Measurements from ENCODE around the gene ANKRD33. TPM values are rescaled to one million over a fixed set of nuclear protein-coding genes. Genes with fewer than 3 reads are reported as not detected.

ANKRD33 gene
- total RNA-seq, 1 donor from 2014 or later = not detected

- Histone ChIP-seq H3K27ac (replicated peaks) (peak within 1 kb of the TSS; percentile 80), H3K9me3 (replicated peaks) (no peaks in the 10 kb centered on the region), H3K36me3 (no peaks in the 10 kb centered on the region), H3K4me3 (peak within 1 kb of the TSS; percentile 75), H3K27me3 (ENCODE audit: low read depth) (peaks cover 59% of the 10 kb centered on the region), H3K4me1 (peaks cover 58% of the 10 kb centered on the region)
- intact Hi-C loops (cut with micrococcal nuclease) = no loop called here
- no peak for DNase-seq
- TF ChIP-seq, protein P1, sequence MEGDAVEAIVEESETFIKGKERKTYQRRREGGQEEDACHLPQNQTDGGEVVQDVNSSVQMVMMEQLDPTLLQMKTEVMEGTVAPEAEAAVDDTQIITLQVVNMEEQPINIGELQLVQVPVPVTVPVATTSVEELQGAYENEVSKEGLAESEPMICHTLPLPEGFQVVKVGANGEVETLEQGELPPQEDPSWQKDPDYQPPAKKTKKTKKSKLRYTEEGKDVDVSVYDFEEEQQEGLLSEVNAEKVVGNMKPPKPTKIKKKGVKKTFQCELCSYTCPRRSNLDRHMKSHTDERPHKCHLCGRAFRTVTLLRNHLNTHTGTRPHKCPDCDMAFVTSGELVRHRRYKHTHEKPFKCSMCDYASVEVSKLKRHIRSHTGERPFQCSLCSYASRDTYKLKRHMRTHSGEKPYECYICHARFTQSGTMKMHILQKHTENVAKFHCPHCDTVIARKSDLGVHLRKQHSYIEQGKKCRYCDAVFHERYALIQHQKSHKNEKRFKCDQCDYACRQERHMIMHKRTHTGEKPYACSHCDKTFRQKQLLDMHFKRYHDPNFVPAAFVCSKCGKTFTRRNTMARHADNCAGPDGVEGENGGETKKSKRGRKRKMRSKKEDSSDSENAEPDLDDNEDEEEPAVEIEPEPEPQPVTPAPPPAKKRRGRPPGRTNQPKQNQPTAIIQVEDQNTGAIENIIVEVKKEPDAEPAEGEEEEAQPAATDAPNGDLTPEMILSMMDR (IDR thresholded peaks at IDR 0.05; ENCODE audit: borderline replicate concordance) = no peak
These were observed 39.6 kb upstream of the ANKRD33 start, which contains the start of gene FIGNL2 for GRCh38 chr12:51848326-51848727. FIGNL2 (minus strand) TSS chr12:51848718; CDS start chr12:51822413, 26,305 bp downstream.

DNA sequence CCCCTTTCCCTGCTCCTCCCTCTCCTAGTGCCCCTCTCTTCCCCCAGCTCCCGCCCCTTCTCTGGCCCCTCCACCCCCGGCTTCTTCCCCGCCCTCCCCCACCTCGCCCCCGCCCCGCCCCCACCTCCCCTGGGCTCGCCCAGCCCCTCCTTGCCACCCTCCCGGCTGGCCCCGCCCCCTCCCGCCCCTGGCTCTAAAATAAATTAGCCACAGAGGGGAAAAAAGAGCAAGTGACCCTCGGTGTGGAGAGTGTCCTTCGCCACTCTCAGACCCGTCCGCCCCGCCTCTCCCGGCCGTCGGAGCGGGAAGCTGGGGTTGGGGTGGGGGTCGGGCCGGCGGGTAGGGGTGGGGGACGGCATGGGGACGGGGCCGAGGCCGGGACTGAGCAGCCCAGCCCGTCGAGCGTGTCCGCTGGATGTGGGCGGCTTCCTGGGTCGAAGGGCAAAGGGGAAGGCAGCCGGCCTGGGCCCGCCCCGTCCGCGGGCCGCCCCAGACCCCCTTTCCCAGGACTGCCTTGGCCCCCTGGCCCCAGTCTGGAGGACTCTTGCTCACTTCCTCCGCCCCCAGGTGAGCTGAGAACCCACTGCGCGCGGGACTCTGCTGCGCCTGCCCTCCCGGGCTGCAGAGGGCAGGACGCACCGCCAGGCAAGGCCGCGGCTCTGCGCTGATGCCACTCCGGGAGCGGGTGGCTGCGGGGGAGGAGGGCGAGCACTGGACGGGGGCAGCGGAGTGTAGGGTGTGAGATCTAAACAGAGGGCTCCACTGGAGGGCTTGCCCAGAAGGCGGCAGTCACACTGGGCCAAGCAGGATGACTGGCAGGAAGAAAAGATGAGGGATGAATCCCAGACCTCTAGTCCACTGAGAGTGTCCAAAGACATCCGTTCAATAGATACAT, 38.8 kb upstream of the ANKRD33 start:
- intact Hi-C loops (cut with micrococcal nuclease) = no loop called here
- TF ChIP-seq, protein P1 (IDR thresholded peaks at IDR 0.05; ENCODE audit: borderline replicate concordance) = no peak

GRCh38 chr12:51850081-51850964, 37.6 kb upstream of the ANKRD33 start:
- no peak for DNase-seq
- peaks cover 58% of the 10 kb centered on the region for H3K4me1 ChIP-seq
- no peaks in the 10 kb centered on the region for H3K36me3 ChIP-seq
- peak overlapping the region; percentile 79 for H3K27ac ChIP-seq (replicated peaks)
- TF ChIP-seq, protein P1 (IDR thresholded peaks at IDR 0.05; ENCODE audit: borderline replicate concordance) = no peak
- H3K4me3 ChIP-seq = no peak overlapping the region
- intact Hi-C loops (cut with micrococcal nuclease) = no loop called here
- no peaks in the 10 kb centered on the region for H3K9me3 ChIP-seq (replicated peaks)
- H3K27me3 ChIP-seq (ENCODE audit: low read depth) = peaks cover 39% of the 10 kb centered on the region

More for the DNA sequence above, 38.8 kb upstream of the ANKRD33 start:
- H3K9me3 ChIP-seq (replicated peaks) = no peaks in the 10 kb centered on the region
- peaks cover 58% of the 10 kb centered on the region for H3K4me1 ChIP-seq
- no peak for DNase-seq
- peaks cover 51% of the 10 kb centered on the region for H3K27me3 ChIP-seq (ENCODE audit: low read depth)
- peak overlapping the region; percentile 80 for H3K27ac ChIP-seq (replicated peaks)
- H3K4me3 ChIP-seq = peak overlapping the region; percentile 75
- H3K36me3 ChIP-seq = no peaks in the 10 kb centered on the region

- no peak for DNase-seq
- intact Hi-C loops (cut with micrococcal nuclease) = no loop called here
- Histone ChIP-seq H3K9me3 (replicated peaks) (no peaks in the 10 kb centered on the region), H3K27ac (replicated peaks) (peak overlapping the region; percentile 79), H3K27me3 (ENCODE audit: low read depth) (peaks cover 38% of the 10 kb centered on the region), H3K4me1 (peaks cover 64% of the 10 kb centered on the region), H3K4me3 (no peak overlapping the region), H3K36me3 (no peaks in the 10 kb centered on the region)
- TF ChIP-seq, protein P1 (IDR thresholded peaks at IDR 0.05; ENCODE audit: borderline replicate concordance) = no peak
These were observed 37.0 kb upstream of the ANKRD33 start for GRCh38 chr12:51850965-51851299.

- no peaks in the 10 kb centered on the region for H3K36me3 ChIP-seq
- H3K4me1 ChIP-seq = peaks cover 64% of the 10 kb centered on the region
- intact Hi-C loops (cut with micrococcal nuclease) = no loop called here
- DNase-seq = peak; percentile 36
- no peaks in the 10 kb centered on the region for H3K9me3 ChIP-seq (replicated peaks)
- TF ChIP-seq, protein P1 (IDR thresholded peaks at IDR 0.05; ENCODE audit: borderline replicate concordance) = no peak
- H3K27ac ChIP-seq (replicated peaks) = peak overlapping the region; percentile 79
- peaks cover 38% of the 10 kb centered on the region for H3K27me3 ChIP-seq (ENCODE audit: low read depth)
- no peak overlapping the region for H3K4me3 ChIP-seq
These were observed 36.3 kb upstream of the ANKRD33 start for GRCh38 chr12:51851413-51852124.
